Spinal cord (tissue), 10 donors: ENCODE results near the gene ZBTB16. TPM values are rescaled to one million over a fixed set of nuclear protein-coding genes. Genes with fewer than 3 reads are reported as not detected.
A peak's percentile ranks its signal among the peaks of the same experiment; 100 is the strongest.

Experiments
- DNase-seq, 6 donors: peaks; one replicate each; pipeline versions ENCODE4 v3.0.0 to v3.0.0-alpha.2; 2013 to 2015; ENCODE audit warnings: low spot score in 6 of 6, low read depth in 4 of 6
- H3K27ac ChIP-seq: one replicate; pipeline ENCODE4 v1.5.1; 2013; ENCODE audit warnings: low read depth, low read length, control low read depth
- H3K27me3 ChIP-seq: one replicate; pipeline ENCODE4 v1.6.1; 2013; ENCODE audit warnings: low read length; ENCODE audit not compliant: control insufficient read depth, insufficient read depth
- H3K36me3 ChIP-seq: one replicate; pipeline ENCODE4 v1.6.1; 2013; ENCODE audit warnings: low read length; ENCODE audit not compliant: control insufficient read depth, insufficient read depth
- H3K4me1 ChIP-seq: one replicate; pipeline ENCODE4 v1.6.1; 2013; ENCODE audit warnings: low read length; ENCODE audit not compliant: control insufficient read depth, insufficient read depth
- H3K4me3 ChIP-seq: one replicate; pipeline ENCODE4 v1.5.1; 2013; ENCODE audit warnings: low read depth, low read length, control low read depth
- H3K9me3 ChIP-seq: one replicate; pipeline ENCODE4 v1.6.1; 2013; ENCODE audit warnings: low read length; ENCODE audit not compliant: control insufficient read depth, insufficient read depth
- WGBS: methylation state at CpG from one replicate; pipeline ENCODE4 v1.1.5; 2013; ENCODE audit warnings: missing lambda C conversion rate; ENCODE audit not compliant: insufficient coverage; 5-methylcytosine and 5-hydroxymethylcytosine counted together
- polyA plus RNA-seq, 2 donors: library from polyadenylated mRNA; unstranded; fragments of 120-200 nt; gene quantifications; one replicate each; pipeline ENCODE4 v1.2.1, GENCODE V29; 2013; ENCODE audit not compliant: insufficient read length in 2 of 2
- total RNA-seq, 2 donors: library from RNA; depleted of rRNA in 1 of 2; stranded (reverse); fragments of 120-200 nt in 1 of 2; fragments of >200 nt in 1 of 2; gene quantifications; one replicate each; pipeline versions ENCODE4 v1.2.3 to v1.2.4, GENCODE V29; 2013 to 2014
- donor health status: healthy.

Gene ZBTB16
- total and polyA plus RNA-seq, 4 donors = 4.5 to 17.9 (median 9.2) TPM

- no peak overlapping the region for H3K4me3 ChIP-seq
- WGBS = no CpG with 5 or more reads among the region's 4 CpGs
These were observed 131.1 kb downstream of the ZBTB16 start for GRCh38 chr11:114190630-114191029.

DNA sequence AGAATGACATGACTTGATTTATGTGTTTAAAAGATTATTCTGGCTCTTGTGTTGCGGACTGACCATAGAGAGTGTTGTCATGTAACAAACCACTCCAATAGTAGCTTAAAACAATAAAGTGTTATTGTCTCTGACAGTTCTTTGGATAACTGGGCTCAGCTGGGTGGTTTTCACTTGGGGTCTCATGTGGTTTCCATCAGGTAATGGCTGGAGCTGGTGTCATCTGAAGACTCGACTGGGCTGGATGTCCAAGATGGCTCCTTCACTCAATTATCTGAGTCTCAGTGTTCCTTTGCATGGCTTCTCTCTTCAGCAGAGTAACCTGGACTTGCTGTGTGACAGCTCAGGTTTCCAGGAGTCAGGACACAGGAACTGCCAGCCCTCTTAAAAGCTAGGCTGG lies 132.4 kb downstream of the ZBTB16 start:
- peaks cover 1% of the 10 kb centered on the region for H3K9me3 ChIP-seq
- H3K27ac ChIP-seq = no peak overlapping the region
- no peaks in the 10 kb centered on the region for H3K36me3 ChIP-seq
- DNase-seq = no peak
- no peaks in the 10 kb centered on the region for H3K27me3 ChIP-seq
- H3K4me3 ChIP-seq = no peak overlapping the region
- WGBS = 100% methylated on average over 1 of the region's 2 CpGs
- H3K4me1 ChIP-seq = peaks cover 7% of the 10 kb centered on the region

More at GRCh38 chr11:114190630-114191029, 131.1 kb downstream of the ZBTB16 start:
- Histone ChIP-seq H3K36me3 (no peaks in the 10 kb centered on the region), H3K4me1 (peaks cover 5% of the 10 kb centered on the region), H3K27me3 (no peaks in the 10 kb centered on the region), H3K27ac (no peak overlapping the region), H3K9me3 (peaks cover 1% of the 10 kb centered on the region)
- no peak for DNase-seq

DNA sequence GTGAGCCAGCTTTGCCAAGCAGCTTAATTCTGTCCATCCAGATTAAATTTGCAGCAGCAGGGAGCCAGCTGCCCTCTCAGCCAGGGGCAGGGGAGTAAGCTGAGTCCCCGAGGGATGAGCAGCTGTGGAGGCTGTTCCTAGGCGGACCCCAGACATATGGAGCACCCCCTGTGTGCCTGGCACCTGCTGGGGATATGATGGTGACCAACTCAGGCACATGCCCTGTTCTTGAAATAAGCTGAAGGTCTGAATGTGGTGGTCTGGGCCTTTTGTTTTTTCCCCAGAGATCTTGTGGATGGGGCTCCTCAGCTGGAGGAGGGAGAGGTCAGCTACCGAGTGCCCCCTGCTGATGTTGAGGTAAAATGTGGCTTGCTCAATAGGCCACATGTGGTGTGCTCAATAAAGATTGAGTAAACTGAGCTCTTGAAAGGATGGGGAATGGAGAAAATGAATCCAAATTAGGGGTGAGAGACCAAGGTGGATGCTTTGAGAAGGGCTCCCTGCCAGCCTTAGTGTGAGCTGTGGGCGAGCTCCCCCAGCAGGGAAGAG lies 133.4 kb downstream of the ZBTB16 start:
- 46% methylated on average over 4 of the region's 4 CpGs for WGBS
- peaks cover 1% of the 10 kb centered on the region for H3K9me3 ChIP-seq
- H3K27me3 ChIP-seq = no peaks in the 10 kb centered on the region
- H3K36me3 ChIP-seq = no peaks in the 10 kb centered on the region
- H3K4me3 ChIP-seq = no peak overlapping the region
- DNase-seq = no peak
- H3K27ac ChIP-seq = no peak overlapping the region
- H3K4me1 ChIP-seq = peaks cover 17% of the 10 kb centered on the region

GRCh38 chr11:114193730-114194679 lies 134.5 kb downstream of the ZBTB16 start:
- H3K4me3 ChIP-seq = no peak overlapping the region
- peak in 1 of 6 donors; percentile 30 for DNase-seq
- H3K4me1 ChIP-seq = peaks cover 28% of the 10 kb centered on the region
- no peaks in the 10 kb centered on the region for H3K36me3 ChIP-seq
- H3K27ac ChIP-seq = no peak overlapping the region
- 94% methylated on average over 3 of the region's 10 CpGs for WGBS
- peaks cover 1% of the 10 kb centered on the region for H3K9me3 ChIP-seq
- no peaks in the 10 kb centered on the region for H3K27me3 ChIP-seq

GRCh38 chr11:114194702-114195101 lies 135.2 kb downstream of the ZBTB16 start:
- no peaks in the 10 kb centered on the region for H3K36me3 ChIP-seq
- no peak overlapping the region for H3K27ac ChIP-seq

DNA sequence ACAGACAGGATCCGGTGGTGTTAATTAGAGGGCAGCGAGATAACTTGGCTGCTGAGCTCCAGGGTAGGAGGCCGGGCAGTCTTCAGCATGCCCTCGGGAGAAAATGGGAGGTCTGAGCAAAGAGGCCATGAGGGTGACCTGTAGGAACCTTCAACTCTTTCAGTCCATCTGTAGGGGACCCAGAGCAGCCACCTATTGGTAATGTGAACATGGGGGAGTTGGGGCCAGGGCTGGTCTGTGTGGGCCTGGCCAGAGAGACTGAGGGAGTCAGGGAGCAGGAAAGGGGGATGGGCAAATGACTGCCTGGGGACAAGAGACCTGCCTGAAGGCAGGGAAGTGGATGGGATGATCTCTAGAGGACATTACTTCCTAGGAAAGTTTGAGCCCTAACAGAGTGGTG lies 135.6 kb downstream of the ZBTB16 start:
- 63% methylated on average over 4 of the region's 4 CpGs for WGBS
- DNase-seq = no peak
- Histone ChIP-seq H3K27me3 (no peaks in the 10 kb centered on the region), H3K4me1 (peaks cover 30% of the 10 kb centered on the region), H3K4me3 (no peak overlapping the region), H3K9me3 (peaks cover 1% of the 10 kb centered on the region), H3K27ac (no peak overlapping the region), H3K36me3 (no peaks in the 10 kb centered on the region)

More at GRCh38 chr11:114194702-114195101, 135.2 kb downstream of the ZBTB16 start:
- no peaks in the 10 kb centered on the region for H3K27me3 ChIP-seq
- DNase-seq = peak in 1 of 6 donors; percentile 64
- WGBS = 50% methylated on average over 2 of the region's 4 CpGs
- peaks cover 30% of the 10 kb centered on the region for H3K4me1 ChIP-seq
- H3K4me3 ChIP-seq = no peak overlapping the region
- peaks cover 1% of the 10 kb centered on the region for H3K9me3 ChIP-seq

GRCh38 chr11:114195981-114196731 lies 136.6 kb downstream of the ZBTB16 start:
- H3K27me3 ChIP-seq = no peaks in the 10 kb centered on the region
- WGBS = 98% methylated on average over 3 of the region's 5 CpGs
- DNase-seq = no peak
- H3K9me3 ChIP-seq = peaks cover 1% of the 10 kb centered on the region
- H3K36me3 ChIP-seq = no peaks in the 10 kb centered on the region
- no peak overlapping the region for H3K4me3 ChIP-seq
- no peak overlapping the region for H3K27ac ChIP-seq
- peaks cover 33% of the 10 kb centered on the region for H3K4me1 ChIP-seq

- Histone ChIP-seq H3K9me3 (no peaks in the 10 kb centered on the region), H3K4me1 (peaks cover 33% of the 10 kb centered on the region), H3K27me3 (no peaks in the 10 kb centered on the region), H3K36me3 (no peaks in the 10 kb centered on the region), H3K4me3 (no peak overlapping the region), H3K27ac (peak overlapping the region; percentile 61)
- DNase-seq = peak in 2 of 6 donors; percentile 53 to 63
- 35% methylated on average over 6 of the region's 7 CpGs for WGBS
These were observed 137.6 kb downstream of the ZBTB16 start for GRCh38 chr11:114196997-114197703.
